Cardiac atrium fibroblast (primary cell): Measurements from ENCODE around the gene C17orf78. TPM values are rescaled to one million over a fixed set of nuclear protein-coding genes. Genes with fewer than 3 reads are reported as not detected.

ENCODE experiments used
- total RNA-seq: library from RNA; depleted of rRNA; stranded (reverse); fragments of >200 nt; gene quantifications from 2 replicates; pipeline ENCODE4 v1.2.3, GENCODE V29; 2015

The C17orf78 gene
- not detected in 2 replicates for total RNA-seq

GRCh38 chr17:37375706-37376105 lies at the start of gene C17orf78:
Gene C17orf78, plus strand, starts transcription at chr17:37375985. Its CDS starts 108 bp downstream, at chr17:37376093.

DNA sequence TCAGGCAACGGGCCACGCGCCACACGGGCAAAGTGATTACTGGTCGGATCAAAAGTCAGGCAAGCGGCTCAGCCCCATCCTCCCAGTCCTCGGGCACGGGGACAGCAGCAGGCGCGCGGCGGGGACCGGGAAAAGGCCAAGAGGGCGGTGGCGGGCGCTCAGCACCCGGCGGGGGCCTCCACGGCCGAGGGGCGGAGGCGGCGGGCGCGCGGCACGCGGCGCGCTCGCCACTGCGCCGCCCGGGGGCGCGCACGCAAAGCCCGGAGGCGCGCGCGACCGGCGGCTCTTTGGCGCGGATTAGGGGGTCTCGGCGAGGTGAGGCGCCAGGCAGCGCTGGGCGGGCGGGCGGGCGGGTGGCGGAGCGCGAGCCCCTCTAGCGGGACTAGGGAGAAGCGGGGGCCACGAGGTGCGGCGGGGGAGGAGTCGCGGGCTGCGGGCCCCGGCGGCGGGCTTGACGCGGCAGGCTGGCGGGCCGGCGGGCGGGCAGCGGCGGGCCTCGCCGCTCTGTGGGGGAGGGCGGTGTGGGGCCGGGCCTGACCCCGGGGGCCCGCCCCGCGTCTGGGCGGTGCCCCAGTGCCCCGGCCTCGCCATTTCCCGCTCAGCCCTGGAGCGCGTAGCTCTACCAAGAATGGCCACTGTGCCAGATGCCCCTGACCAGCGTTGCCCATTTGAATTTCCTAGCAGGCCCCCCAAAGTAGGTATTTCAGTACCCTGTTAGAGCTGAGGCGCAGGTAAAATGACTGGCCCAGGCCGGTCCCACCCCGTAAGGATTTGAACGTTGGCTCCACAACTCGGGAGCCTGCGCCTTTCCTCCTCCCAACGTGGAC lies 31.1 kb downstream of the C17orf78 start, which contains the start of the genes ACACA and TADA2A:
Gene ACACA, minus strand, starts transcription at position 202 of the 827 bp plus-strand sequence. CDS start 537 bp downstream, outside the sequence.
Gene TADA2A, plus strand, starts transcription at position 252 of the 827 bp plus-strand sequence. CDS start 4,480 bp downstream, outside the sequence.

Other genes with a start within 250 kb of the C17orf78 start
- gene ACACA, start 30.9 kb downstream of the C17orf78 start, total RNA-seq = 14.1 and 24.1 TPM in 2 replicates
- 5.2 and 6.3 TPM in 2 replicates for gene TADA2A, start 30.9 kb downstream of the C17orf78 start, total RNA-seq
- 24.1 and 29.4 TPM in 2 replicates for gene DUSP14, start 113.9 kb downstream of the C17orf78 start, total RNA-seq
- gene SYNRG, start 233.4 kb downstream of the C17orf78 start, total RNA-seq = 9.4 and 12.1 TPM in 2 replicates